WTC11 (cell line): ENCODE results near the gene CETP. TPM values are rescaled to one million over a fixed set of nuclear protein-coding genes. Genes with fewer than 3 reads are reported as not detected.

Experiments
- ATAC-seq: fragments of 200-7000 bp; cut with Tn5 transposase; 2 replicates; pipeline ENCODE4 v1.10.0; 2021; ENCODE audit warnings: mild to moderate bottlenecking, moderate library complexity
- CTCF ChIA-PET: fragments of 300-600 bp; sonication (Branson Sonifier 250); formaldehyde crosslinking; loops from one replicate; lab custom pipeline; 2021; ENCODE audit warnings: antibody characterized with exemption; lab: Charles Lee
- POLR2A ChIA-PET: fragments of 350-600 bp; sonication (Branson Sonifier 250); formaldehyde crosslinking; loops from one replicate; lab custom pipeline; 2021; ENCODE audit warnings: antibody characterized with exemption; lab: Charles Lee
- DNase-seq: peaks from one replicate; pipeline ENCODE4 v3.0.0; 2021; ENCODE audit warnings: low spot score
- H3K27ac Mint-ChIP-seq: 2 replicates; pipeline ENCODE4 v1.8.0; 2021; ENCODE audit warnings: mixed read lengths
- H3K27me3 Mint-ChIP-seq: 2 replicates; pipeline ENCODE4 v1.8.0; 2021; ENCODE audit warnings: low read depth, mild to moderate bottlenecking, moderate library complexity, mixed read lengths
- H3K36me3 Mint-ChIP-seq: 2 replicates; pipeline ENCODE4 v1.8.0; 2021; ENCODE audit warnings: mixed read lengths
- H3K4me1 Mint-ChIP-seq: 2 replicates; pipeline ENCODE4 v1.8.0; 2022; ENCODE audit warnings: mixed read lengths
- H3K4me3 Mint-ChIP-seq: 2 replicates; pipeline ENCODE4 v1.8.0; 2021; ENCODE audit warnings: mild to moderate bottlenecking, moderate library complexity, mixed read lengths
- H3K9me3 Mint-ChIP-seq: 2 replicates; pipeline ENCODE4 v1.8.0; 2021; ENCODE audit warnings: mixed read lengths
- E2F5 ChIP-seq: sonication (generic); formaldehyde crosslinking; IDR thresholded peaks from 2 replicates; pipeline ENCODE4 v1.8.1; 2022; ENCODE audit warnings: mild to moderate bottlenecking, moderate library complexity, missing genetic modification reagents
- EMX1 ChIP-seq: fragments of 250-450 bp; sonication (Bioruptor Pico); IDR thresholded peaks from 2 replicates; pipeline ENCODE4 v1.8.0; 2021; ENCODE audit warnings: mild to moderate bottlenecking
- MXD4 ChIP-seq: fragments of 250-450 bp; sonication (Bioruptor Pico); IDR thresholded peaks from 2 replicates; pipeline ENCODE4 v1.8.0; 2021; ENCODE audit warnings: mild to moderate bottlenecking, moderate library complexity, borderline replicate concordance
- NFYB ChIP-seq: sonication (generic); formaldehyde crosslinking; conservative IDR thresholded peaks from 2 replicates; pipeline ENCODE4 v1.8.0; 2022; ENCODE audit warnings: low read depth, missing genetic modification reagents
- NR3C1 ChIP-seq: sonication (generic); formaldehyde crosslinking; conservative IDR thresholded peaks from 2 replicates; pipeline ENCODE4 v1.8.1; 2023; ENCODE audit warnings: low read depth, mild to moderate bottlenecking, missing genetic modification reagents
- total RNA-seq: library from RNA; stranded (reverse); gene quantifications from 3 replicates; pipeline ENCODE4 v1.2.3, GENCODE V29; 2021
- TF ChIP-seq, protein P1 (sequence below): fragments of 250-450 bp; sonication (Bioruptor Pico); IDR thresholded peaks from 2 replicates; pipeline ENCODE4 v1.9.0; 2021; ENCODE audit warnings: mild to moderate bottlenecking, borderline replicate concordance
- TF ChIP-seq, protein P2 (sequence below): sonication (generic); formaldehyde crosslinking; IDR thresholded peaks from 2 replicates; pipeline ENCODE4 v1.8.0; 2022; ENCODE audit warnings: mild to moderate bottlenecking, missing genetic modification reagents
- TF ChIP-seq, protein P3 (sequence below): sonication (generic); formaldehyde crosslinking; IDR thresholded peaks from 2 replicates; pipeline ENCODE4 v1.8.0; 2023; ENCODE audit warnings: missing genetic modification reagents, mild to moderate bottlenecking, borderline replicate concordance
- TF ChIP-seq, protein P4 (sequence below): sonication (generic); formaldehyde crosslinking; IDR thresholded peaks from 2 replicates; pipeline ENCODE4 v1.8.1; 2023; ENCODE audit warnings: mild to moderate bottlenecking, missing genetic modification reagents, moderate library complexity

CETP gene
- total RNA-seq, 1 experiment from 2014 or later = not detected

- TF ChIP-seq, protein P1, sequence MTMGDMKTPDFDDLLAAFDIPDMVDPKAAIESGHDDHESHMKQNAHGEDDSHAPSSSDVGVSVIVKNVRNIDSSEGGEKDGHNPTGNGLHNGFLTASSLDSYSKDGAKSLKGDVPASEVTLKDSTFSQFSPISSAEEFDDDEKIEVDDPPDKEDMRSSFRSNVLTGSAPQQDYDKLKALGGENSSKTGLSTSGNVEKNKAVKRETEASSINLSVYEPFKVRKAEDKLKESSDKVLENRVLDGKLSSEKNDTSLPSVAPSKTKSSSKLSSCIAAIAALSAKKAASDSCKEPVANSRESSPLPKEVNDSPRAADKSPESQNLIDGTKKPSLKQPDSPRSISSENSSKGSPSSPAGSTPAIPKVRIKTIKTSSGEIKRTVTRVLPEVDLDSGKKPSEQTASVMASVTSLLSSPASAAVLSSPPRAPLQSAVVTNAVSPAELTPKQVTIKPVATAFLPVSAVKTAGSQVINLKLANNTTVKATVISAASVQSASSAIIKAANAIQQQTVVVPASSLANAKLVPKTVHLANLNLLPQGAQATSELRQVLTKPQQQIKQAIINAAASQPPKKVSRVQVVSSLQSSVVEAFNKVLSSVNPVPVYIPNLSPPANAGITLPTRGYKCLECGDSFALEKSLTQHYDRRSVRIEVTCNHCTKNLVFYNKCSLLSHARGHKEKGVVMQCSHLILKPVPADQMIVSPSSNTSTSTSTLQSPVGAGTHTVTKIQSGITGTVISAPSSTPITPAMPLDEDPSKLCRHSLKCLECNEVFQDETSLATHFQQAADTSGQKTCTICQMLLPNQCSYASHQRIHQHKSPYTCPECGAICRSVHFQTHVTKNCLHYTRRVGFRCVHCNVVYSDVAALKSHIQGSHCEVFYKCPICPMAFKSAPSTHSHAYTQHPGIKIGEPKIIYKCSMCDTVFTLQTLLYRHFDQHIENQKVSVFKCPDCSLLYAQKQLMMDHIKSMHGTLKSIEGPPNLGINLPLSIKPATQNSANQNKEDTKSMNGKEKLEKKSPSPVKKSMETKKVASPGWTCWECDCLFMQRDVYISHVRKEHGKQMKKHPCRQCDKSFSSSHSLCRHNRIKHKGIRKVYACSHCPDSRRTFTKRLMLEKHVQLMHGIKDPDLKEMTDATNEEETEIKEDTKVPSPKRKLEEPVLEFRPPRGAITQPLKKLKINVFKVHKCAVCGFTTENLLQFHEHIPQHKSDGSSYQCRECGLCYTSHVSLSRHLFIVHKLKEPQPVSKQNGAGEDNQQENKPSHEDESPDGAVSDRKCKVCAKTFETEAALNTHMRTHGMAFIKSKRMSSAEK (CRISPR knock-in tag) = no peak
- TF ChIP-seq MXD4 (CRISPR knock-in tag) = no peak
These were observed 3.7 kb downstream of the CETP start (continued) for GRCh38 chr16:56965149-56966092.

DNA sequence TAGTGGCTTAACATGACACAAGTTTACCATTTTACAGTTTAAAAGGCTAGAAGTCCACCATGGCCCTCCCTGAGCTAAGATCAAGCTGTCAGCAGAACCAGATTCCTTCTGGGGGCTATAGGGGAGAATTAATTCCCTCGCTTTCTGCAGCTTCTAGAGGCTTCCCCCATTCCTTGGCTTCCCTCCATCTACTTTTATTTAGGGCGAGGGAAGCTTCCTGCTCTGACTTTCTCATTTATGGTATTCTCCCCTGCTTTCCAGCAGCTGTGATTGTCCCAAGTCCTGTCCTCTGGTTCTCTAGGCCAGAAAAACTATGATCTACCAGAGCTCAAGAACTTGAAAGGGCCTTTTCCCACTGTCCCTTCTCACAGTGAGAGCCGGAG lies 4.3 kb downstream of the CETP start:
- H3K9me3 Mint-ChIP-seq = peaks cover 4% of the 10 kb centered on the region; the same call in 1 of the 2 replicates
- ATAC-seq = no peak
- H3K27ac Mint-ChIP-seq = no peak overlapping the region
- TF ChIP-seq, protein P2, sequence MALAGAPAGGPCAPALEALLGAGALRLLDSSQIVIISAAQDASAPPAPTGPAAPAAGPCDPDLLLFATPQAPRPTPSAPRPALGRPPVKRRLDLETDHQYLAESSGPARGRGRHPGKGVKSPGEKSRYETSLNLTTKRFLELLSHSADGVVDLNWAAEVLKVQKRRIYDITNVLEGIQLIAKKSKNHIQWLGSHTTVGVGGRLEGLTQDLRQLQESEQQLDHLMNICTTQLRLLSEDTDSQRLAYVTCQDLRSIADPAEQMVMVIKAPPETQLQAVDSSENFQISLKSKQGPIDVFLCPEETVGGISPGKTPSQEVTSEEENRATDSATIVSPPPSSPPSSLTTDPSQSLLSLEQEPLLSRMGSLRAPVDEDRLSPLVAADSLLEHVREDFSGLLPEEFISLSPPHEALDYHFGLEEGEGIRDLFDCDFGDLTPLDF (CRISPR knock-in tag) = no peak
- TF ChIP-seq, protein P3, sequence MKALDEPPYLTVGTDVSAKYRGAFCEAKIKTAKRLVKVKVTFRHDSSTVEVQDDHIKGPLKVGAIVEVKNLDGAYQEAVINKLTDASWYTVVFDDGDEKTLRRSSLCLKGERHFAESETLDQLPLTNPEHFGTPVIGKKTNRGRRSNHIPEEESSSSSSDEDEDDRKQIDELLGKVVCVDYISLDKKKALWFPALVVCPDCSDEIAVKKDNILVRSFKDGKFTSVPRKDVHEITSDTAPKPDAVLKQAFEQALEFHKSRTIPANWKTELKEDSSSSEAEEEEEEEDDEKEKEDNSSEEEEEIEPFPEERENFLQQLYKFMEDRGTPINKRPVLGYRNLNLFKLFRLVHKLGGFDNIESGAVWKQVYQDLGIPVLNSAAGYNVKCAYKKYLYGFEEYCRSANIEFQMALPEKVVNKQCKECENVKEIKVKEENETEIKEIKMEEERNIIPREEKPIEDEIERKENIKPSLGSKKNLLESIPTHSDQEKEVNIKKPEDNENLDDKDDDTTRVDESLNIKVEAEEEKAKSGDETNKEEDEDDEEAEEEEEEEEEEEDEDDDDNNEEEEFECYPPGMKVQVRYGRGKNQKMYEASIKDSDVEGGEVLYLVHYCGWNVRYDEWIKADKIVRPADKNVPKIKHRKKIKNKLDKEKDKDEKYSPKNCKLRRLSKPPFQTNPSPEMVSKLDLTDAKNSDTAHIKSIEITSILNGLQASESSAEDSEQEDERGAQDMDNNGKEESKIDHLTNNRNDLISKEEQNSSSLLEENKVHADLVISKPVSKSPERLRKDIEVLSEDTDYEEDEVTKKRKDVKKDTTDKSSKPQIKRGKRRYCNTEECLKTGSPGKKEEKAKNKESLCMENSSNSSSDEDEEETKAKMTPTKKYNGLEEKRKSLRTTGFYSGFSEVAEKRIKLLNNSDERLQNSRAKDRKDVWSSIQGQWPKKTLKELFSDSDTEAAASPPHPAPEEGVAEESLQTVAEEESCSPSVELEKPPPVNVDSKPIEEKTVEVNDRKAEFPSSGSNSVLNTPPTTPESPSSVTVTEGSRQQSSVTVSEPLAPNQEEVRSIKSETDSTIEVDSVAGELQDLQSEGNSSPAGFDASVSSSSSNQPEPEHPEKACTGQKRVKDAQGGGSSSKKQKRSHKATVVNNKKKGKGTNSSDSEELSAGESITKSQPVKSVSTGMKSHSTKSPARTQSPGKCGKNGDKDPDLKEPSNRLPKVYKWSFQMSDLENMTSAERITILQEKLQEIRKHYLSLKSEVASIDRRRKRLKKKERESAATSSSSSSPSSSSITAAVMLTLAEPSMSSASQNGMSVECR (CRISPR knock-in tag) = no peak
- TF ChIP-seq E2F5 (CRISPR knock-in tag) (no peak), MXD4 (CRISPR knock-in tag) (no peak), NFYB (CRISPR knock-in tag) (no peak), EMX1 (CRISPR knock-in tag) (no peak), NR3C1 (CRISPR knock-in tag) (no peak)
- TF ChIP-seq, protein P4, sequence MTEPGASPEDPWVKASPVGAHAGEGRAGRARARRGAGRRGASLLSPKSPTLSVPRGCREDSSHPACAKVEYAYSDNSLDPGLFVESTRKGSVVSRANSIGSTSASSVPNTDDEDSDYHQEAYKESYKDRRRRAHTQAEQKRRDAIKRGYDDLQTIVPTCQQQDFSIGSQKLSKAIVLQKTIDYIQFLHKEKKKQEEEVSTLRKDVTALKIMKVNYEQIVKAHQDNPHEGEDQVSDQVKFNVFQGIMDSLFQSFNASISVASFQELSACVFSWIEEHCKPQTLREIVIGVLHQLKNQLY (CRISPR knock-in tag) = no peak
- TF ChIP-seq, all 79 proteins: peak for 0
- ChIA-PET CTCF (interaction anchor here (0.5 to 3.7 kb wide), 12 partner anchors 10 to 179 kb away, joined by 3 to 71 read pairs (median 3); partner anchors contain the start of gene CPNE2), POLR2A (no interaction called here)
- no peak for DNase-seq
- Mint-ChIP-seq H3K4me1 (peaks cover 7% of the 10 kb centered on the region), H3K27me3 (no peaks in the 10 kb centered on the region), H3K36me3 (no peaks in the 10 kb centered on the region), H3K4me3 (no peak overlapping the region)
